DND-41 (cell line): ENCODE results near the gene MAML3.

Experiments
- ATAC-seq: fragments of 200-7000 bp; cut with Tn5 transposase; 3 replicates; pipeline ENCODE4 v1.9.1; 2021; ENCODE audit warnings: low read depth; ENCODE audit not compliant: insufficient read depth
- DNase-seq: peaks from one replicate; pipeline ENCODE4 v3.0.0-alpha.2; 2020
- H2AFZ ChIP-seq: 2 replicates; pipeline ENCODE4 v1.6.0; 2012; ENCODE audit warnings: low read depth, low read length
- H3K27ac ChIP-seq: 2 replicates; pipeline ENCODE4 v1.5.1; 2012; ENCODE audit warnings: low read length, inconsistent platforms
- H3K27me3 ChIP-seq: fragments of 200-600 bp; sonication (generic); 2 replicates; pipeline ENCODE4 v1.6.0; 2012; ENCODE audit warnings: low read length, mild to moderate bottlenecking, inconsistent platforms; ENCODE audit not compliant: insufficient read depth, poor library complexity
- H3K36me3 ChIP-seq: 2 replicates; pipeline ENCODE4 v1.5.1; 2012; ENCODE audit warnings: low read length, inconsistent platforms; ENCODE audit not compliant: insufficient read depth
- H3K4me1 ChIP-seq: 2 replicates; pipeline ENCODE4 v1.5.1; 2012; ENCODE audit warnings: mild to moderate bottlenecking, low read length; ENCODE audit not compliant: insufficient read depth
- H3K4me2 ChIP-seq: 2 replicates; pipeline ENCODE4 v1.6.0; 2012; ENCODE audit warnings: mild to moderate bottlenecking, moderate library complexity, low read length, inconsistent platforms; ENCODE audit not compliant: insufficient read depth
- H3K4me3 ChIP-seq, 2 experiments: fragments of 200-600 bp in 1 of 2; shearing (Covaris generic) in 1 of 2; 2 replicates each; pipeline ENCODE4 v1.5.1; 2012 to 2016; ENCODE audit warnings: inconsistent platforms in 2 of 2, low read length in 2 of 2, mild to moderate bottlenecking in 2 of 2, low read depth in 1 of 2, moderate library complexity in 1 of 2
- H3K79me2 ChIP-seq: 2 replicates; pipeline ENCODE4 v1.6.0; 2012; ENCODE audit warnings: low read length, inconsistent platforms; ENCODE audit not compliant: insufficient read depth
- H3K9ac ChIP-seq: 2 replicates; pipeline ENCODE4 v1.6.0; 2012; ENCODE audit warnings: low read depth, mild to moderate bottlenecking, inconsistent platforms, low read length, moderate library complexity
- H3K9me3 ChIP-seq: 2 replicates; pipeline ENCODE4 v1.5.1; 2012; ENCODE audit warnings: low read length, moderate library complexity, mild to moderate bottlenecking, inconsistent platforms; ENCODE audit not compliant: insufficient read depth, severe bottlenecking
- H4K20me1 ChIP-seq: 2 replicates; pipeline ENCODE4 v1.6.0; 2012; ENCODE audit warnings: low read length; ENCODE audit not compliant: insufficient read depth
- EZH2 ChIP-seq: IDR thresholded peaks from 3 replicates; pipeline ENCODE4 v1.6.1; 2012; ENCODE audit warnings: borderline replicate concordance, low read depth, mild to moderate bottlenecking, moderate library complexity, low read length, inconsistent platforms; ENCODE audit not compliant: severe bottlenecking
- TF ChIP-seq, protein P1 (sequence below): IDR thresholded peaks from 2 replicates; pipeline ENCODE4 v1.5.1; 2012; ENCODE audit warnings: borderline replicate concordance, low read length, moderate library complexity, mild to moderate bottlenecking; ENCODE audit not compliant: poor library complexity, severe bottlenecking; ENCODE audit errors: extremely low read depth

MAML3 gene

GRCh38 chr4:139808808-139809756, 344.9 kb downstream of the MAML3 start:
- H3K27me3 ChIP-seq: no peaks in the 10 kb centered on the region
- H3K4me3 ChIP-seq: no peak overlapping the region
- H3K9me3 ChIP-seq: peaks cover 6% of the 10 kb centered on the region
- DNase-seq: no peak
- no peak for TF ChIP-seq EZH2
- TF ChIP-seq, protein P1, sequence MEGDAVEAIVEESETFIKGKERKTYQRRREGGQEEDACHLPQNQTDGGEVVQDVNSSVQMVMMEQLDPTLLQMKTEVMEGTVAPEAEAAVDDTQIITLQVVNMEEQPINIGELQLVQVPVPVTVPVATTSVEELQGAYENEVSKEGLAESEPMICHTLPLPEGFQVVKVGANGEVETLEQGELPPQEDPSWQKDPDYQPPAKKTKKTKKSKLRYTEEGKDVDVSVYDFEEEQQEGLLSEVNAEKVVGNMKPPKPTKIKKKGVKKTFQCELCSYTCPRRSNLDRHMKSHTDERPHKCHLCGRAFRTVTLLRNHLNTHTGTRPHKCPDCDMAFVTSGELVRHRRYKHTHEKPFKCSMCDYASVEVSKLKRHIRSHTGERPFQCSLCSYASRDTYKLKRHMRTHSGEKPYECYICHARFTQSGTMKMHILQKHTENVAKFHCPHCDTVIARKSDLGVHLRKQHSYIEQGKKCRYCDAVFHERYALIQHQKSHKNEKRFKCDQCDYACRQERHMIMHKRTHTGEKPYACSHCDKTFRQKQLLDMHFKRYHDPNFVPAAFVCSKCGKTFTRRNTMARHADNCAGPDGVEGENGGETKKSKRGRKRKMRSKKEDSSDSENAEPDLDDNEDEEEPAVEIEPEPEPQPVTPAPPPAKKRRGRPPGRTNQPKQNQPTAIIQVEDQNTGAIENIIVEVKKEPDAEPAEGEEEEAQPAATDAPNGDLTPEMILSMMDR: no peak
- ATAC-seq: no peak
- no peaks in the 10 kb centered on the region for H4K20me1 ChIP-seq
- H2AFZ ChIP-seq: no peak overlapping the region
- peaks cover 14% of the 10 kb centered on the region for H3K4me1 ChIP-seq
- H3K79me2 ChIP-seq: no peaks in the 10 kb centered on the region
- no peaks in the 10 kb centered on the region for H3K36me3 ChIP-seq
- no peak overlapping the region for H3K9ac ChIP-seq
- H3K27ac ChIP-seq: no peak overlapping the region
- no peak overlapping the region for H3K4me2 ChIP-seq

DNA sequence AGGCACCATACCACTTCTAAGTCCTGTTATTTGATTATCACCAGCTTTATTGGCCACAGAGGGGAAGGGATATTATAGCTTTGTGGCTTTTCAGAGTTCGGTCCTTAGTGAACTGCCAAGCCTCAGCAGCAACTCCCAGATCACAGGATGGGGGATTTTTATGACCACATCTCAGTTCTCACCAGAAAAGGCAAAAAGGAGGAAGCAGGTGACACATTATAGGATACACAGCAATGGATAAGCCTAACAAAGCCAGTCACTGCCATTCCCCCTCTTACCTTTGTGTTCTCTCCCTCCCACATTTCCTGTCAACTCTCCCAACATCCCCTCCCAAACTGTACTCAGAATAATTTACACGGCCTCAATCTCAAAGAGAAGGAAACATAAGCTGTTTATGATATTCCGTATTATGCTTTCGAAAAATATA, 345.6 kb downstream of the MAML3 start:
- TF ChIP-seq, protein P1: no peak
- no peak for TF ChIP-seq EZH2
- no peaks in the 10 kb centered on the region for H3K27me3 ChIP-seq
- H3K27ac ChIP-seq: no peak overlapping the region
- no peak overlapping the region for H3K4me2 ChIP-seq
- no peak overlapping the region for H3K9ac ChIP-seq
- H2AFZ ChIP-seq: no peak overlapping the region
- no peak for ATAC-seq
- no peak overlapping the region for H3K4me3 ChIP-seq
- no peaks in the 10 kb centered on the region for H3K36me3 ChIP-seq
- no peak for DNase-seq
- no peaks in the 10 kb centered on the region for H4K20me1 ChIP-seq
- no peaks in the 10 kb centered on the region for H3K79me2 ChIP-seq
- H3K4me1 ChIP-seq: peaks cover 21% of the 10 kb centered on the region
- H3K9me3 ChIP-seq: peaks cover 6% of the 10 kb centered on the region

DNA sequence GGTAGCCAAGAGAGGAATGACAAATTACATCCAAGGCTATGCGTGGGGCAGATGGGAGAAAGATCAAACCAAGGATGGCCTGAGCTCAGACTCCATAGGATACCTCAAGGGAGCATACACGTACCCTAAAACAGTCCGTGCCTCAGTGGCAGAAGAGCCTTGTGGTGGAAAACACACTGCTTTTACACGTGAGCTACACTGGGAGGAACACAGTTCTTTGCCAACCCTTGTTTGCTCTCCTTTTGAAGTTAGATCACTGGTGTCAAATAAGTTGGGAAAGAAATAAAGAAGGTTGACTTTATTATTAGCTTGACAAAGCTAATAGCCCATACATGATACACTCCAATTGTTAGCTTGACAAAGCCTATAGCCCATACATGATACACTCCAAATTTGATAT, 346.5 kb downstream of the MAML3 start:
- H3K36me3 ChIP-seq: no peaks in the 10 kb centered on the region
- peaks cover 30% of the 10 kb centered on the region for H3K4me1 ChIP-seq
- TF ChIP-seq, protein P1: no peak
- no peak for TF ChIP-seq EZH2
- H3K4me2 ChIP-seq: no peak overlapping the region
- H4K20me1 ChIP-seq: no peaks in the 10 kb centered on the region
- peaks cover 6% of the 10 kb centered on the region for H3K9me3 ChIP-seq
- H3K9ac ChIP-seq: no peak overlapping the region
- DNase-seq (no peak), ATAC-seq (no peak)
- no peak overlapping the region for H2AFZ ChIP-seq
- no peak overlapping the region for H3K4me3 ChIP-seq
- no peaks in the 10 kb centered on the region for H3K79me2 ChIP-seq
- H3K27me3 ChIP-seq: no peaks in the 10 kb centered on the region
- H3K27ac ChIP-seq: no peak overlapping the region
